Placental pericyte (primary cell): ENCODE results near the gene DESI1. TPM values are rescaled to one million over a fixed set of nuclear protein-coding genes. Genes with fewer than 3 reads are reported as not detected.

Experiments used
- small RNA-seq: library from RNA; depleted of rRNA; stranded (forward); fragments of <200 nt; gene quantifications from one replicate; pipeline ENCODE3, GENCODE V24; 2012; ENCODE audit warnings: low replicate concordance
- total RNA-seq: library from RNA; depleted of rRNA; stranded (reverse); fragments of >200 nt; gene quantifications from 2 replicates; pipeline ENCODE4 v1.2.3, GENCODE V29; 2012

Gene DESI1
- 16.0 and 31.6 TPM in 2 replicates for total RNA-seq

GRCh38 chr22:41620589-41621098 lies at the start of gene DESI1:
Gene DESI1, minus strand, starts transcription at chr22:41621043. Its CDS starts 204 bp downstream, at chr22:41620839.

GRCh38 chr22:41621099-41621910 lies 462 bp upstream of the DESI1 start, which contains the start of gene XRCC6:
Gene XRCC6, plus strand, starts transcription at chr22:41621295. Its CDS starts 710 bp downstream, at chr22:41622005.

GRCh38 chr22:41589391-41590241 lies 31.2 kb downstream of the DESI1 start, which contains the start of gene PMM1:
Gene PMM1, minus strand, starts transcription at chr22:41589840. Its CDS starts 35 bp downstream, at chr22:41589805.

Small RNA genes within 50 kb of the gene (small RNA-seq; reads per million reads assigned to genes)
- gene RF00019 = not detected

Other genes with a start within 250 kb of the DESI1 start
- gene TEF, start 239.1 kb downstream of the DESI1 start, total RNA-seq = 7.9 and 9.0 TPM in 2 replicates
- gene TOB2, start 174.2 kb downstream of the DESI1 start, total RNA-seq = 36.5 and 39.2 TPM in 2 replicates
- gene PHF5A, start 152.4 kb downstream of the DESI1 start, total RNA-seq = 39.2 and 72.3 TPM in 2 replicates
- gene ACO2, start 151.9 kb downstream of the DESI1 start, total RNA-seq = 82.0 and 95.2 TPM in 2 replicates
- gene POLR3H, start 76.6 kb downstream of the DESI1 start, total RNA-seq = 35.4 and 37.0 TPM in 2 replicates
- 0.43 and 1.8 TPM in 2 replicates for gene CSDC2, start 60.0 kb downstream of the DESI1 start, total RNA-seq
- 25.8 and 35.2 TPM in 2 replicates for gene PMM1, start 31.2 kb downstream of the DESI1 start, total RNA-seq
- gene XRCC6, start 252 bp upstream of the DESI1 start, total RNA-seq = 221 and 330 TPM in 2 replicates
- 79.5 and 98.7 TPM in 2 replicates for gene SNU13, start 67.8 kb upstream of the DESI1 start, total RNA-seq
- 6.7 and 11.6 TPM in 2 replicates for gene MEI1, start 78.5 kb upstream of the DESI1 start, total RNA-seq
- gene CCDC134, start 179.6 kb upstream of the DESI1 start, total RNA-seq = 12.7 and 16.3 TPM in 2 replicates
- gene SREBF2, start 212.1 kb upstream of the DESI1 start, total RNA-seq = 74.7 and 182 TPM in 2 replicates